Activated T-helper 17 cell treated with anti-CD3 and anti-CD28 coated beads, Interleukin-2, amount 50 U/mL, for 72 hours (primary cell): ENCODE results near the gene DZANK1. TPM values are rescaled to one million over a fixed set of nuclear protein-coding genes. Genes with fewer than 3 reads are reported as not detected.
A peak's percentile ranks its signal among the peaks of the same experiment; 100 is the strongest.
"Not testable (repeated sequence)": the region's sequence is repeated elsewhere in the genome, so short reads cannot be mapped to it uniquely, and the experiment has no call there.

ENCODE experiments used
- ATAC-seq: fragments of 150-1000 bp; cut with Tn5 transposase; replicated peaks from 2 replicates; pipeline ENCODE4 v1.10.0; 2021; ENCODE audit warnings: mild to moderate bottlenecking, moderate library complexity
- H3K27ac Mint-ChIP-seq: one replicate; pipeline ENCODE4 v1.8.0; 2022; ENCODE audit warnings: mixed read lengths
- H3K27me3 Mint-ChIP-seq: one replicate; pipeline ENCODE4 v1.8.0; 2022; ENCODE audit warnings: mixed read lengths
- H3K36me3 Mint-ChIP-seq: one replicate; pipeline ENCODE4 v1.8.0; 2022; ENCODE audit warnings: low read depth, mild to moderate bottlenecking, mixed read lengths
- H3K4me1 Mint-ChIP-seq: one replicate; pipeline ENCODE4 v1.8.0; 2022; ENCODE audit warnings: mixed read lengths
- H3K4me3 Mint-ChIP-seq: one replicate; pipeline ENCODE4 v1.8.0; 2022; ENCODE audit warnings: mild to moderate bottlenecking, mixed read lengths
- H3K9me3 Mint-ChIP-seq: one replicate; pipeline ENCODE4 v1.8.0; 2022; ENCODE audit warnings: mixed read lengths
- total RNA-seq, 2 donors: library from RNA; stranded (reverse); gene quantifications; one replicate each; pipeline ENCODE4 v1.2.3, GENCODE V29; 2022

The DZANK1 gene
- total RNA-seq, 2 donors from 2014 or later = 2.1 to 3.2 TPM

GRCh38 chr20:18377896-18378481 is 88.8 kb downstream of the DZANK1 start:
- H3K4me3 Mint-ChIP-seq = no peak overlapping the region
- no peak for ATAC-seq

GRCh38 chr20:18375551-18375950 is 91.3 kb downstream of the DZANK1 start:
- H3K9me3 Mint-ChIP-seq, H3K4me1 Mint-ChIP-seq: not testable (repeated sequence)

More at GRCh38 chr20:18377896-18378481, 88.8 kb downstream of the DZANK1 start:
- H3K9me3 Mint-ChIP-seq = no peaks in the 10 kb centered on the region
- H3K27ac Mint-ChIP-seq = no peak overlapping the region
- H3K4me1 Mint-ChIP-seq = no peaks in the 10 kb centered on the region
- no peaks in the 10 kb centered on the region for H3K27me3 Mint-ChIP-seq
- H3K36me3 Mint-ChIP-seq = no peaks in the 10 kb centered on the region

GRCh38 chr20:18372296-18372695 is 94.5 kb downstream of the DZANK1 start:
- no peaks in the 10 kb centered on the region for H3K4me1 Mint-ChIP-seq
- no peak overlapping the region for H3K27ac Mint-ChIP-seq
- H3K9me3 Mint-ChIP-seq = no peaks in the 10 kb centered on the region
- H3K36me3 Mint-ChIP-seq = no peaks in the 10 kb centered on the region
- no peak for ATAC-seq
- H3K4me3 Mint-ChIP-seq = no peak overlapping the region
- H3K27me3 Mint-ChIP-seq = peaks cover 9% of the 10 kb centered on the region

More at GRCh38 chr20:18375551-18375950, 91.3 kb downstream of the DZANK1 start:
- not testable (repeated sequence) for H3K4me3 Mint-ChIP-seq, H3K27ac Mint-ChIP-seq, H3K27me3 Mint-ChIP-seq, ATAC-seq, H3K36me3 Mint-ChIP-seq

DNA sequence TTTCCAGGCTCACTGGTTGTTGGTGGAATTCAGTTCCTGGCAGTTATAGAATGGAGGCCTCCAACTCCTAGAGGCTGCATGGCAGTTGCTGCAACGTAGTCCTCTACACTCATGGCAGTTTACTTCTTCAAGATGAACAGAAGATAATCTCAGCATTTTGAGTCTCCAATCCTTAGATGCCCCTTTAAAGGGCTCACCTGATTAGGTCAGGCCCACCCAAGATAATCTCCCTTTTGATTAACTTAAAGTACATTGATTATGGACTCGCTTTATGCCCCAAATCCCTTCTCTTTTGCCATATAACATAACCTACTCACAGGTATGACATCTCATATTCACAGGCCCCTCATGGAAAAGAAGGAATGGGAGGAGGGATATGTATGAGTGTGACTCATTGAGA is 102.1 kb downstream of the DZANK1 start:
- ATAC-seq = no peak

GRCh38 chr20:18363708-18364107 is 103.1 kb downstream of the DZANK1 start:
- Mint-ChIP-seq H3K36me3 (no peaks in the 10 kb centered on the region), H3K27me3 (no peaks in the 10 kb centered on the region), H3K4me3 (no peak overlapping the region), H3K4me1 (peaks cover 5% of the 10 kb centered on the region), H3K27ac (no peak overlapping the region), H3K9me3 (no peaks in the 10 kb centered on the region)
- no peak for ATAC-seq

More for the DNA sequence above, 102.1 kb downstream of the DZANK1 start:
- Mint-ChIP-seq H3K4me3 (no peak overlapping the region), H3K4me1 (peaks cover 5% of the 10 kb centered on the region), H3K27ac (no peak overlapping the region), H3K36me3 (no peaks in the 10 kb centered on the region), H3K27me3 (no peaks in the 10 kb centered on the region), H3K9me3 (no peaks in the 10 kb centered on the region)

- Mint-ChIP-seq H3K27ac (no peak overlapping the region), H3K36me3 (no peaks in the 10 kb centered on the region), H3K4me3 (no peak overlapping the region), H3K4me1 (peaks cover 5% of the 10 kb centered on the region), H3K9me3 (no peaks in the 10 kb centered on the region), H3K27me3 (no peaks in the 10 kb centered on the region)
- no peak for ATAC-seq
Measured at GRCh38 chr20:18362916-18363315, 103.9 kb downstream of the DZANK1 start.

GRCh38 chr20:18361678-18362077 is 105.2 kb downstream of the DZANK1 start:
- peaks cover 5% of the 10 kb centered on the region for H3K4me1 Mint-ChIP-seq
- no peak overlapping the region for H3K27ac Mint-ChIP-seq
- H3K9me3 Mint-ChIP-seq = no peaks in the 10 kb centered on the region
- H3K36me3 Mint-ChIP-seq = no peaks in the 10 kb centered on the region
- ATAC-seq = no peak
- no peaks in the 10 kb centered on the region for H3K27me3 Mint-ChIP-seq
- no peak overlapping the region for H3K4me3 Mint-ChIP-seq

DNA sequence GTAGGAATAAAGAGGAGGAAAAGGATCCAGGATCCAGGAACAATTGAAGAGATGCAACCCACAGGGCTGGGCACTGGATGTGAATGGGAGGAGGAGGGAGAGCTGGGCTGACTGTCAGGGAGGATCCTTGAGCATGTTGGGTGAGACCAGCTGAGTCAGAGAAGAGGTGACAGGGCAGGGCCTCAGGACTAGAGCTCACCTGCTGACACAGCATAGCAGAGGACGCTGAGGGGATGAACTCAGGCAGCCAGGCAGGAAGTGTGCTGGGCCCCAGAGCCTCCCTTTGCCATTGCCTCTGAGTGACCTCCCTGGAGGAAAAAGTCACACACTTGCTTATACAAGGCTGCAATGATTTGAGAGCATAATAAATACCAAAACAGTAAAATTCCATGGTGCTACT is 106.2 kb downstream of the DZANK1 start:
- no peaks in the 10 kb centered on the region for H3K27me3 Mint-ChIP-seq
- H3K36me3 Mint-ChIP-seq = no peaks in the 10 kb centered on the region
- no peak overlapping the region for H3K27ac Mint-ChIP-seq
- peaks cover 5% of the 10 kb centered on the region for H3K4me1 Mint-ChIP-seq
- ATAC-seq = peak; percentile 18
- no peaks in the 10 kb centered on the region for H3K9me3 Mint-ChIP-seq
- H3K4me3 Mint-ChIP-seq = no peak overlapping the region

DNA sequence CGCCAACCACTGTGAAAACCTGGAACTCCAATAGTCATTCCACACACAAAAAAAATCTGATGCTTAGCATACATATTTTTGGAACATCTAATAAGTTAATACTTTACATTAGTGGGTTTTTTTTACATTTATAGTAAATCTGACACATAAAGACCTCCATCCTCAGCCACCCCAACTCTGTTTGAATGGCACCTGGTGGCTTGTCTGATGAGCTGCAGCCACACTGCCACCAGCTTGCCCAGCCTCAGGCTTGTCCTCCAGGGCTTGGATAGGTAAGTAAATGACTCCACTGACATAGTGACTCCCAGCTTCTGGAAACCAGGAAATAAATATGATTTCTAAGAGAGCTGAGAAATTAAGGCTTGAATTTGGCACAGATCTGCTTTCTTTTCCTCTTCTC is 107.0 kb downstream of the DZANK1 start:
- ATAC-seq = no peak
- peaks cover 5% of the 10 kb centered on the region for H3K4me1 Mint-ChIP-seq
- no peak overlapping the region for H3K4me3 Mint-ChIP-seq
- peaks cover 2% of the 10 kb centered on the region for H3K27me3 Mint-ChIP-seq
- peaks cover 1% of the 10 kb centered on the region for H3K9me3 Mint-ChIP-seq
- H3K36me3 Mint-ChIP-seq = no peaks in the 10 kb centered on the region
- H3K27ac Mint-ChIP-seq = no peak overlapping the region

DNA sequence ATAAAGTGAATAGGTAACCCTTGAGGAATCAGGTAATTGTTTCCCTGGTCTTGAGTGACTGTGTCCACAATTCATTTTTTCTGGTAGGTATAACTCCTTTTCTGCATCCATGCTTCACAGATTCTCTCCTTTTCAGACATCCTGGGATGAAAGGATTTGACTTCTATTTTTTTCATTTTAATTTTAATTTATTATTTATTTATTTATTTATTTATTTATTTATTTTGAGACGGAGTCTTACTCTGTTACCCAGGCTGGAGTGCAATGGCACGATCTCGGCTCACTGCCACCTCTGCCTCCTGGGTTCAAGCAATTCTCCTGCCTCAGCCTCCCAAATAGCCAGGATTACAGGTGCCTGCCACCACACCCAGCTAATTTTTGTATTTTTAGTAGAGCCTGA is 117.1 kb downstream of the DZANK1 start:
- H3K4me3 Mint-ChIP-seq, ATAC-seq, H3K9me3 Mint-ChIP-seq, H3K36me3 Mint-ChIP-seq, H3K4me1 Mint-ChIP-seq, H3K27ac Mint-ChIP-seq: not testable (repeated sequence)
- peaks cover 20% of the 10 kb centered on the region for H3K27me3 Mint-ChIP-seq

Other genes with a start within 250 kb of the DZANK1 start
- 1 to 10 TPM; 6.4 to 8.4 TPM for gene ZNF133, start 178.5 kb downstream of the DZANK1 start, total RNA-seq
- 1 to 10 TPM; 5.8 to 9.5 TPM for gene POLR3F, start 360 bp upstream of the DZANK1 start, total RNA-seq
- gene RBBP9, start 30.2 kb upstream of the DZANK1 start, total RNA-seq = 10 to 100 TPM; 12.5 to 18.3 TPM
- gene SEC23B, start 40.9 kb upstream of the DZANK1 start, total RNA-seq = 100 to 1,000 TPM in 1 of 2 donors, 10 to 100 TPM in 1; 97.7 to 105 TPM
- gene SMIM26, start 100.4 kb upstream of the DZANK1 start, total RNA-seq = 10 to 100 TPM; 55.5 to 67.9 TPM
- 10 to 100 TPM; 34.9 to 45.8 TPM for gene DTD1, start 121.0 kb upstream of the DZANK1 start, total RNA-seq